ENCODE data around the gene DDR1.

DDR1 gene

GRCh38 chr6:30940361-30940986 lies 56.2 kb downstream of the DDR1 start, which contains the start of gene MUCL3:
Gene MUCL3 (plus strand): TSS chr6:30940973. CDS start chr6:30941000, 27 bp downstream.
- no peak within 1 kb of the TSS for H3K4me3 ChIP-seq (ENCODE audit: low read length)
- TF ChIP-seq CTCF (conservative IDR thresholded peaks at IDR 0.05; ENCODE audit: low read length), result no peak
- DNase-seq (ENCODE audit: low read depth), result no peak

DNA sequence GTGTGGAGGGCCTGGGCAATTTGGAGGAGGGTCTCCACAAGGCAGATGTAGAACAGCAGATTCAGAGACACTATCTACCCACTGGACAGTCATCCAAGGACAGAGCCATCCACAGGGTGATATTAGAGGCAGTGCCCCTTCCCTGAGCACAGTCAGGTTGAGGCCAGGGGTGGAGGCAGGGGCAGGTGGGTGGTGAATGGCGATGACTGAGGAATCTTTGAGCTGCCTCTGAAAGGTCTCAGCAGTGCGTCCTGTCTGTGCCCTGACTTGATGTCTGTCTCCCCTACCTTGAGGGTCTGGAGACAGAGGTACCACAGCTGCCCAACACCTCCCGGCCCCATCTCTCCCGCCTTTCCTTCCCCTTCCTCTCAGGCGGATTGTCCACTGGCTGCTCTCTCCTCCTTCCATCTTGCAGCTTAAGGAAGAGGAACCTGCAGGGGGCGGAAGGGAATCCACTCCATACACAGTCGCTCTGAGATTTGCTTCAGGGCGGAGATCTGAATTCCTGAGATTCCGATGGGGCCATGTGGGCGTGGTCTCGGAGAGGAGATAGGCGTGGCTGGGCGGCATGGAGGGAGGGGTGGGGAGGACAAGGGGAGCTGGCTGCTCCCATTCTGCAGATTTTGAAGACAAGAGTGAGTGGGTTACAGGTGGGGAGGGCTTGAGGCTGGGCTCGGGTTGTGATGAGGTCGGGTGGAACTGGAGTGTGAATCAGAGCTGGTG lies 58.2 kb downstream of the DDR1 start:
- H3K4me3 ChIP-seq (ENCODE audit: low read length), result no peak overlapping the region
- TF ChIP-seq CTCF (conservative IDR thresholded peaks at IDR 0.05; ENCODE audit: low read length), result peak; percentile 78
- DNase-seq (ENCODE audit: low read depth), result peak; percentile 85

- DNase-seq (ENCODE audit: low read depth), result no peak
Observed at GRCh38 chr6:30944051-30944450, 59.7 kb downstream of the DDR1 start.

GRCh38 chr6:30945281-30945680 lies 61.0 kb downstream of the DDR1 start:
- TF ChIP-seq CTCF (conservative IDR thresholded peaks at IDR 0.05; ENCODE audit: low read length), result no peak
- DNase-seq (ENCODE audit: low read depth), result no peak
- H3K4me3 ChIP-seq (ENCODE audit: low read length), result no peak overlapping the region

More at GRCh38 chr6:30944051-30944450, 59.7 kb downstream of the DDR1 start:
- TF ChIP-seq CTCF (conservative IDR thresholded peaks at IDR 0.05; ENCODE audit: low read length), result no peak
- H3K4me3 ChIP-seq (ENCODE audit: low read length), result no peak overlapping the region

DNA sequence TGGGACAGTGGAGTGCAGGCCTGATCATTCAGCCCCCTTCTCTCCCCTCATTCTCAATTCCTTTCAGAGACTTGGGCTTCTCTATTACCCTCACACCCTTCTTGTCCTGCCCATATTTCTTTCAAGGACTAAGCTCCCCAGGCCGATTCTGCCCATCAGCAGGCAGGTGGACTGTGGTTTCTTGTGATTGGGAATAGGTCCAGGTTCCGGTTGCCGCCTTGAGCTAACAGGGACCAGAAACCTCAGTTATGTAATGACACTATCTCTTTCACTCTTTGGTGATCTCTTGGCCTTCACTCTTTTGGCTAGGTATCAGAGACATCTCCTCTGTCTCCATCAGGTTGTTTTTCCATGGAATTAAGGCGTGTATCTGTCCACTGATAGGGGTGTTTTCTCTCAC lies 62.9 kb downstream of the DDR1 start:
- H3K4me3 ChIP-seq (ENCODE audit: low read length), result no peak overlapping the region
- no peak for DNase-seq (ENCODE audit: low read depth)
- TF ChIP-seq CTCF (conservative IDR thresholded peaks at IDR 0.05; ENCODE audit: low read length), result no peak

- TF ChIP-seq CTCF (conservative IDR thresholded peaks at IDR 0.05; ENCODE audit: low read length), result no peak
- H3K4me3 ChIP-seq (ENCODE audit: low read length), result no peak overlapping the region
- no peak for DNase-seq (ENCODE audit: low read depth)
Observed at GRCh38 chr6:30948811-30949210, 64.5 kb downstream of the DDR1 start.
